Measurements from ENCODE around the gene IQSEC2. TPM values are rescaled to one million over a fixed set of nuclear protein-coding genes. Genes with fewer than 3 reads are reported as not detected.
A peak's percentile ranks its signal among the peaks of the same experiment; 100 is the strongest.

Gene IQSEC2
- total RNA-seq, 1 experiment from 2014 or later: 19.8 TPM

- peak; percentile 35 for TF ChIP-seq CTCF (IDR thresholded peaks at IDR 0.05; ENCODE audit: unreplicated experiment)
- intact Hi-C loops (cut with micrococcal nuclease): no loop called here
- H3K27ac Mint-ChIP-seq (ENCODE audit: low read depth, unreplicated experiment): no peak overlapping the region
- no peak overlapping the region for H3K4me3 Mint-ChIP-seq (ENCODE audit: unreplicated experiment)
- POLR2A ChIA-PET: interaction anchor here (0.5 kb wide), 1 partner anchor 223 kb away, joined by 3 read pairs; no protein-coding TSS in a partner anchor
- H3K36me3 Mint-ChIP-seq (ENCODE audit: insufficient read depth, unreplicated experiment): no peaks in the 10 kb centered on the region
- H3K9me3 Mint-ChIP-seq (ENCODE audit: unreplicated experiment): no peaks in the 10 kb centered on the region
- no TSS peak for BruUV-seq (replicated peaks)
- DNase-seq (ENCODE audit: unreplicated experiment): no peak
- H3K27me3 Mint-ChIP-seq (ENCODE audit: insufficient read depth, unreplicated experiment): peaks cover 62% of the 10 kb centered on the region
- H3K4me1 Mint-ChIP-seq (ENCODE audit: insufficient read depth, unreplicated experiment): no peaks in the 10 kb centered on the region
- CTCF ChIA-PET: interaction anchor here (0.5 to 6.1 kb wide), 12 partner anchors 10 to 809 kb away, joined by 3 to 59 read pairs (median 4); partner anchors contain the start of gene IQSEC2
These were observed 12.8 kb upstream of the IQSEC2 start for GRCh38 chrX:53294024-53294648.

- no peak for TF ChIP-seq CTCF (IDR thresholded peaks at IDR 0.05; ENCODE audit: unreplicated experiment)
- ChIA-PET CTCF (interaction anchor here (0.6 to 1.4 kb wide), 7 partner anchors 9 to 84 kb away, joined by 3 to 7 read pairs (median 3); no protein-coding TSS in a partner anchor), POLR2A (interaction anchor here (1.1 kb wide), 1 partner anchor 10 kb away, joined by 3 read pairs; no protein-coding TSS in a partner anchor)
- intact Hi-C loops (cut with micrococcal nuclease): no loop called here
- Mint-ChIP-seq H3K36me3 (ENCODE audit: insufficient read depth, unreplicated experiment) (no peaks in the 10 kb centered on the region), H3K4me3 (ENCODE audit: unreplicated experiment) (no peak overlapping the region), H3K4me1 (ENCODE audit: insufficient read depth, unreplicated experiment) (peaks cover 10% of the 10 kb centered on the region), H3K27me3 (ENCODE audit: insufficient read depth, unreplicated experiment) (peaks cover 65% of the 10 kb centered on the region), H3K27ac (ENCODE audit: low read depth, unreplicated experiment) (no peak overlapping the region), H3K9me3 (ENCODE audit: unreplicated experiment) (no peaks in the 10 kb centered on the region)
- no TSS peak for BruUV-seq (replicated peaks)
- no peak for DNase-seq (ENCODE audit: unreplicated experiment)
These were observed 10.2 kb upstream of the IQSEC2 start for GRCh38 chrX:53291596-53291995.

GRCh38 chrX:53290441-53291041 is 9.2 kb upstream of the IQSEC2 start:
- ChIA-PET POLR2A (interaction anchor here (1.1 kb wide), 1 partner anchor 9 kb away, joined by 3 read pairs; no protein-coding TSS in a partner anchor), CTCF (interaction anchor here (0.5 to 1.5 kb wide), 12 partner anchors 8 to 147 kb away, joined by 3 to 10 read pairs (median 4); no protein-coding TSS in a partner anchor)
- intact Hi-C loops (cut with micrococcal nuclease): no loop called here
- no peak for TF ChIP-seq CTCF (IDR thresholded peaks at IDR 0.05; ENCODE audit: unreplicated experiment)
- H3K4me3 Mint-ChIP-seq (ENCODE audit: unreplicated experiment): no peak overlapping the region
- no peaks in the 10 kb centered on the region for H3K36me3 Mint-ChIP-seq (ENCODE audit: insufficient read depth, unreplicated experiment)
- H3K27ac Mint-ChIP-seq (ENCODE audit: low read depth, unreplicated experiment): no peak overlapping the region
- H3K4me1 Mint-ChIP-seq (ENCODE audit: insufficient read depth, unreplicated experiment): peaks cover 10% of the 10 kb centered on the region
- H3K9me3 Mint-ChIP-seq (ENCODE audit: unreplicated experiment): no peaks in the 10 kb centered on the region
- no peak for DNase-seq (ENCODE audit: unreplicated experiment)
- BruUV-seq (replicated peaks): no TSS peak
- peaks cover 70% of the 10 kb centered on the region for H3K27me3 Mint-ChIP-seq (ENCODE audit: insufficient read depth, unreplicated experiment)

GRCh38 chrX:53288189-53288588 is 6.8 kb upstream of the IQSEC2 start:
- Mint-ChIP-seq H3K27ac (ENCODE audit: low read depth, unreplicated experiment) (no peak overlapping the region), H3K36me3 (ENCODE audit: insufficient read depth, unreplicated experiment) (no peaks in the 10 kb centered on the region), H3K9me3 (ENCODE audit: unreplicated experiment) (no peaks in the 10 kb centered on the region), H3K27me3 (ENCODE audit: insufficient read depth, unreplicated experiment) (peaks cover 91% of the 10 kb centered on the region), H3K4me1 (ENCODE audit: insufficient read depth, unreplicated experiment) (peaks cover 21% of the 10 kb centered on the region), H3K4me3 (ENCODE audit: unreplicated experiment) (no peak overlapping the region)
- DNase-seq (ENCODE audit: unreplicated experiment): no peak
- CTCF ChIA-PET: interaction anchor here (0.7 to 2.5 kb wide), 3 partner anchors 7 to 30 kb away, joined by 3 to 13 read pairs (median 6); no protein-coding TSS in a partner anchor
- POLR2A ChIA-PET: interaction anchor here (0.9 kb wide), 1 partner anchor 9 kb away, joined by 4 read pairs; no protein-coding TSS in a partner anchor
- no peak for TF ChIP-seq CTCF (IDR thresholded peaks at IDR 0.05; ENCODE audit: unreplicated experiment)
- no TSS peak for BruUV-seq (replicated peaks)
- intact Hi-C loops (cut with micrococcal nuclease): no loop called here

Measured in MCF 10A (cell line).